GM21367 (cell line): Measurements from ENCODE around the gene CUL7.
"Not testable (repeated sequence)": the region's sequence is repeated elsewhere in the genome, so short reads cannot be mapped to it uniquely, and the experiment has no call there.

Experiments
- ATAC-seq: cut with Tn5 transposase; IDR thresholded peaks from one replicate; pipeline ENCODE4 v1.9.1; 2021; ENCODE audit not compliant: unreplicated experiment

Gene CUL7

DNA sequence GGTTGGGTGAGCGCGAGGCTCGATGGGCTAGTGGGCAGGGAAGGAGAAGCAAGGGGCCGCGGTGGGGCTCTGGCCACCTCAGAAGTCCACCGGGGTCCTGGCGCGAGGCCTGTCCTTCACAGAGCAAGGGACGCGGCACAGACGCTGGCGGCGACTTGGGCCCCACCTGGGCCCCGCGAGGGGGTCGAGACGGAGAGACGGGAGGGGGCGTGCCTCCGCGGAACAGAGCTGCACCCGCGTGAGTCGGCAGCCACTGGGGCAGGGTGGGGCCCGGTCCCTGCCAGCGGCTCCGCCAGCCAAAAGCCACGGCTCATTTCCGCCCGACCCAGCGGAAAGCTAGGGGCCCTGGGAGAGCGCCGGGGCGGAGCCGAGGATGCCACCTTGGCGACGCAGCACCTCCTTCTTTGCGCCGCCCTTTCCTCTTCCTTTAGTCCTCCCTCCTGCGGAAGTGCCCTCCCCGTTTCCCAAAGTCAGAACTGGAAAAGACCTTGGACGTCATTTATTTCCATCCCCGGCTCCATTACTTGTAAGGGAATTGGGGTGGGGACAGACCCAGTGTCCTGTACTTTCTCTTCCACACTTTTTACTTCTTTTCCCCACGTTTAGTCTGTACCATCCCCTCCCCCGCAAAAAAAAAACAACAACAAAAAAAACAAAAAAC is at the start of gene CUL7:
Gene CUL7 (minus strand): TSS at position 307 of the 661 bp plus-strand sequence. CDS start 1,063 bp downstream, outside the sequence.
- ATAC-seq, result peak; percentile 77

DNA sequence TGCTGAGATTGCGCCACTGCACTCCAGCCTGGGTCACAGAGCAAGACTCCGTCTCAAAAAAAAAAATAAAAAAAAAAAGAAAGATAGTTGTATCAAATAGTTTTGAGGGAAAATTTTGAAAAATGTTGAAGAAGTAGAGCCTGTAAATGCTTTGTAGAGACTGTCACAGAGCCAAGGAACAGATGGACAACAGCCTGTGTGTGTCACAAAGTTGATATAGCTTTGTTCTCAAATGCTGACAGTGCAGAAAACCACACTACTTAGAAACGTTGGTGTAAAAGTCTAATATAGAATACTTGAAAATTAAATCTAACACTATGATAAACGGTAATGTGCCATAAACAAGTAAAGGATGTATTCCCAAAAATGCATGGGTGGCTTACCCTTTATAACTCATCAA is 47.8 kb upstream of the CUL7 start:
- ATAC-seq, result no peak

GRCh38 chr6:43097502-43097901 is 43.9 kb upstream of the CUL7 start:
- ATAC-seq, result no peak

GRCh38 chr6:43097098-43097489 is 43.4 kb upstream of the CUL7 start:
- no peak for ATAC-seq

DNA sequence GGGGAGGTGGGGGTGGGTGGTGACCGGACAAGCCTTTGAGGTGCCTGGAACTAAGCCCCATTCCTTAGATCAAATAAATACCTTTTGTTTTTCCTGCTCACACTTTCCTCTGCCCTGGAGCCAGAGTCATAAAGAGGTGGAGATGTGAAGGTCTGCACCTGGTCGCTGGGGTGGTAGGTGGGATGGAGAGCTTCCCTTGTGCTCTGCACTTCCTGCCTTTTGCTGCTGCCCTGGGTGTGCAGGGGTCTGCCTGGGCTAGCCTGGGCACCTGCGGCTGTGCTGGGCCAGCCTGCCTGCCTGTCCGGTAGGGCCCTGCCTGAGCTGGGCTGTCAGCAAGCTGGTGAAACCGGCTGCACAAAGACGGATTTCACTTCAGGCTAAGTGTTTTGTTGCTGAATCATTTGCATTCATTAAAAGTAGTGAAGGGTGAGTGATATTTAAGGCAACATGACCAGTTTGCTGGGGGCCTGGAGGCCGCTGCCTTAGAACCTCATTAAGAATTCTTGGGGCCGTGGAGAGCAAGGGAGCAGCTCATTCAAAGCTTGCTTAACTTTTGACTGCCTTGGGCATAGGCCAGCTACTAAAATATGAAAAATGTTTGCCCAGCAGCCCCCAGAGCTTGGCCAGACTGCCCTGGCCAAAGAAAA is 42.9 kb upstream of the CUL7 start:
- no peak for ATAC-seq

GRCh38 chr6:43095939-43096338 is 42.3 kb upstream of the CUL7 start:
- ATAC-seq, result no peak

GRCh38 chr6:43093436-43094289 is 40.0 kb upstream of the CUL7 start:
- no peak for ATAC-seq

- no peak for ATAC-seq
Measured at GRCh38 chr6:43092635-43093034, 39.0 kb upstream of the CUL7 start.

DNA sequence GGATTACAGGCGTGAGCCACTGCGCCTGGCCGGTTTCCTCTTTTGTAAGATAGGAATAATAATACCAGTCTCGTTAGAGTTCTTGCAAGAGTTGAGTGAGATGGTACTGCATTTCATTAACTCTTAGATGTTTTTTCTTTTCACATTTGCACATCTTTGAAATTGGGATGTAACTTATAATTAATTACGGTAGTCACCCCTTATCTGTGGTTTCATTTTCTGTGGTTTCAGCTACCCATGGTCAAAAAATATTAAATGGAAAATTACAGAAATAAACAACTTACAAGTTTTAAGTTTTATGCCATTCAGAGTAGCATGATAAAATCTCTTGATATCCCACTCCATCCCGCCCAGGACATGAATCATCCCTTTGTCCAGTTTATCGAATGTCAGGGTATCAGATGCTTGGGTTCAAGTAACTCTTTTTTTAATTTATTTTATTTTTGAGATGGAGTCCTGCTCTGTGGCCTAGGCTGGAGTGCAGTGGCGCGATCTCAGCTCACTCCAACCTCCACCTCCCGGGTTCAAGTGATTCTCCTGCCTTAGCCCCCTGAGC is 37.9 kb upstream of the CUL7 start:
- ATAC-seq, result no peak

DNA sequence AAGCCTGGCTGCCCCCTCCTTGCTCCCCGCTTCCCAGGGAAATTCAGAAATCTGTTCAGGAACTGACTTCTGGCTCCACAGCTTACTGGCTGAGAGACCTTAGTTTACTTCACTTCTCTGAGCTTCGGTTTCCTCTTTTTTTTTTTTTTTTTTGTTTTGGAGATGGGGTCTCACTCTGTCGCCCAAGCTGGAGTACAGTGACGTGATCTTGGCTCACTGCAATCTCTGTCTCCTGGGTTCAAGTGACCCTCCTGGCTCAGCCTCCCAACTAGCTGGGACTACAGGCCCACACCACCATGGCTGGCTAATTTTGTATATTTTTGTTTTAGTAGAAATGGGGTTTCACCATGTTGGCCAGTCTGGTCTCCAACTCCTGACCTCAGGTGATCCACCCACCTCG is 37.4 kb upstream of the CUL7 start:
- ATAC-seq, result no peak

- ATAC-seq, result no peak
Measured at GRCh38 chr6:43090559-43090956, 36.9 kb upstream of the CUL7 start.

DNA sequence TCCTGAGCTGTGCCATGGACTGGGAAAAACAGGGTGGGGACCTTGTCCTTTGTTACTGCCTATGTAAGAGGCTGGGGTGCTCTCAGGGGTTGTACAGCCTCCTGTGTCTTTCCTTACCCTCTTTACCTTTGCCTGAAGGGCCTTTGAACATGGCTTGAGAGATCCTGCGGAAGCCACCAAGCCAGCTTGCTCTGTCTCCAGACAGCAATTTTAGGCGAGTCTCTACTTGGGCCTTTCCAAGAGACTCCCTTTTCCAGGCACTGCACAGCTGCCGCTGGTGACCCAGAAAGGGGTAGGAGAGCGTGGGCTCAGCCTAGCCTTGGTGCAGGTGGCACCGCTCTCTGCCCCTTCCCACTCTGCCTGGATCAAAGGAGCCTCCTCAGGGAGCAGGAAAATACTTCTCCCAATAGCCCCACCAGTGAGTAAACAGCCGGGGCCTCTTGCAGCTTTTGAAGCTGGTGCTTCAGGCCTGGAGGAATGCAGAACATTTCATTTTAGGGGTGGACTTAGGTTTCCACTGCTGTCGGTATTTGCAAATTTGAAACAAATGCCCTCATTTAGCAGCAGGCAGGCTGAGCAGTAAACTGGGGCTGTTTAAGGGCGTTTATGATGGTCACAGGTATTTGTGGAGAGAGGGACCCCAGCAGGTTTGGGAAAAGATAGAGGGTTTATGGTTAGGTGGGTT is 36.4 kb upstream of the CUL7 start:
- ATAC-seq, result no peak

DNA sequence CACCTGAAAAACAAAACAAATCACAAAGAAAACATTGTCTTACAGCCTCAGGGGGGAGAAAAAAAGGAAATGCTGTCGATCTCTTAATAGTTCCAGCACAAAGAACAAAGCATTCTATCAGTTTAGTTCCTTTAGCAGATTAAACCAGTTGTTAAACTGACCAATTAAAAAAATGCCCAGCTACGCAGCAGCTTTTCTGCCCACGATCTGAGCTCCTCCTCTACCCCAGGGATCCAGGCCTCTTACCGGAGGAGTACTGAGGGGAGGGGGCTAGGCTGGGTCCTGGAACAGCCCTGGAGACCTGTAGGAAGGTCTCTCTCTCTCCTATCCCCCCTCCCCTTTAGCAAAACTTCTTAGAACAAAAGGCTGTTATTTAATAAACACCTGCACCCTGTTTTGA is 35.8 kb upstream of the CUL7 start:
- ATAC-seq, result no peak

DNA sequence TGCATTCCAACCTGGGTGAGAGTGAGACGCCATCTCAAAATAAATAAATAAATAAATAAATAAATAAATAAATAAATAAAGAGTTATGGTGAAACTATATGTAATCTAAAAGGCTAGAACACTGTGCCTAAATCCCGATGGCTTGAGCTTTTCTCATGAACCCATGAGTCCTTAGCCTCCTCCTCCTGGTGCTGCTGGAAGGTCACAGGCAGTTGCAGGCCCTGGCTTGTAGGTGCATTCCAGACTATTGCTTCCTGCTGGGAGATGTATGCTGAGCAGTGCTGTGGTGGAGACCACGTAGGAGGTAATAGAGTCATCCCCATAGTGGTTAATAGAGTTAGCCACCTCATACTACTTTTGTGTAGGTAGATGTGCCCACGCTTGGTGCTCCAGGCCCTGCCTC is 35.0 kb upstream of the CUL7 start:
- ATAC-seq, result no peak

GRCh38 chr6:43086022-43086658 is 32.5 kb upstream of the CUL7 start:
- no peak for ATAC-seq

GRCh38 chr6:43082806-43083655 is 29.4 kb upstream of the CUL7 start:
- no peak for ATAC-seq

GRCh38 chr6:43081922-43082321 is 28.3 kb upstream of the CUL7 start:
- not testable (repeated sequence) for ATAC-seq

DNA sequence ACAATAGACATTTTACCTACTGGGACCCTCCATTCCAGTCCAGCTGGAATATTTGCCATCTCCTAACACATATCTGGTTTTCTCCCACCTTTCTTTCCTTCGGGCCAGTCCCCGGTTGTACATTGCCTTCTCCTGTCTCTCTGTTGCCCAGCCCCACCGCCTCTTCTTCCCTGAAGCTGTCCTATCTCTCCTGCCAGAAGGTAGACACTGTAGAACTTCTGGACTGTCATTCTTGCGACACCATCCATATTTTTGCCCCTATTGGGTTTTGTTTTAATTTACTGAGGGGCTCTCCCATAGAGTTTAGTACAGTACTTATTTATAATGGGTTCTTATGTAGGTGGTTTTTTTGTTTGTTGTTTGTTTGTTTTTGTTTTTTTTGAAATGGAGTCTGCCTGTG is 27.4 kb upstream of the CUL7 start:
- no peak for ATAC-seq

DNA sequence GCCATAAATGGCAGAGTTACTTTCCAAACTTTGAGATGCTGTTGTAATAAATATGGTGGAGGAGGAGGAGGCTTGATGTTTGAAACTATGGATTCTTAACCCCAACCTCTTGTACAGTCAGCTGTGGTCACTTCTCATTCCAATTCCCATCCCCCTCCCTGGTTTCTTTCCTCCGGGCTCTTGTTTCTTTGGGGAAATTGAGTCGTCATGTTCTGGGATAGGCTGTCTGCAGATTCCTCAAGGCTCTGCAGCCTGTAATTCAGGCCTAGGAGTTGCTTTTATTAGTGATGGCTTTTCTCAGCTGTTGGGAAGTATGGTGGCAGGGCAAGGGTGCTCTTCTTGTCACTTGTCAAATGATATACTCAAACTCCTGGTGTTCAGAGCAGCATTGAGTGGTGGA is 25.0 kb upstream of the CUL7 start:
- no peak for ATAC-seq
